Left lobe of liver (tissue), 2 donors: Measurements from ENCODE around the gene ZC2HC1B. TPM values are rescaled to one million over a fixed set of nuclear protein-coding genes. Genes with fewer than 3 reads are reported as not detected.
A peak's percentile ranks its signal among the peaks of the same experiment; 100 is the strongest.
"Not testable (repeated sequence)": the region's sequence is repeated elsewhere in the genome, so short reads cannot be mapped to it uniquely, and the experiment has no call there.

Source experiments
- ATAC-seq: fragments of 200-7000 bp; cut with Tn5 transposase; one replicate; pipeline ENCODE4 v1.9.1; 2020; ENCODE audit warnings: mild to moderate bottlenecking, moderate library complexity
- DNase-seq: peaks from one replicate; pipeline ENCODE4 v3.0.0-alpha.2; 2020; ENCODE audit warnings: low spot score
- total RNA-seq: library from RNA; stranded (reverse); gene quantifications from one replicate; pipeline ENCODE4 v1.2.1, GENCODE V29; 2021
- donor health status: DM: no; HTN: no; CAD: no; lungs with moderate emphysema.
- donor health status: DM: no; HTN: yes; CAD: no.

ZC2HC1B gene, protein sequence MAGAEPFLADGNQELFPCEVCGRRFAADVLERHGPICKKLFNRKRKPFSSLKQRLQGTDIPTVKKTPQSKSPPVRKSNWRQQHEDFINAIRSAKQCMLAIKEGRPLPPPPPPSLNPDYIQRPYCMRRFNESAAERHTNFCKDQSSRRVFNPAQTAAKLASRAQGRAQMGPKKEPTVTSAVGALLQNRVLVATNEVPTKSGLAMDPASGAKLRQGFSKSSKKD
- not detected for total RNA-seq

DNA sequence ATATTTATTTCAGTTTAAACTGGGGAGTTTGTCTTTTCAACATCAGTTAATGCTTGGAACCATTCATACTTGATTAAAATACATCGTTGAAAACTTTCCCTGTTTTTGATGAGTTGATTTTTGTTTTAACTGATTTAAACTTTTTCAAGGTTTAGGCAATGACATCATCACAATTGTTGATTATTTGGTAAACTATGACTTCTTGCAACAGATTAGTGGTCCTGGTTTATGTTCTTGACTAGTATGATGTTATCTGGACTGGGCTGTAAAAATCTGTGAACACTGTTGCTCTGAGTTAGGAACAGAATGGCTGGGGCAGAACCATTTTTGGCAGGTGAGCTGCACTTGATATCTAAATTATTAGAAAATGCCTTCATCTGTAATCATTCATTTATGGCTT, at the start of gene ZC2HC1B:
ZC2HC1B (plus strand) TSS at position 241 of the 400 bp plus-strand sequence; CDS start at position 307, 66 bp downstream.
- ATAC-seq: no peak
- no peak for DNase-seq

DNA sequence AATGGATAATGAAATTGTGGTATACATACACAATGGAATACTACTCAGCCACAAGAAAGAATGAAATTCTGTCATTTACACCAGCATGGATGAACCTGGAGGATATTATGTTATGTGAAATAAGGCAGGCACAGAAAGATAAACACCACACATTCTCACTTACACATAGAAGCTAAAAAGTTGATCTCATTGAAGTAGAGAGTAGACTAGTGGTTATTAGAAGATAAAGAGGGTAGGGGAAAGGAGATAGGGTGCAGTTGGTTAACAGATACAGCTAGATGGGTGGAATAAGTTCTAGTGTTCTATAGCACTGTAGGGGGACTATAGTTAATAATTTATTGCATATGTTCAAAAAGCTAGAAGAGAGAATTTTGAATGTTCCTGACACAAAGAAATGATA, 46.7 kb upstream of the ZC2HC1B start:
- ATAC-seq: no peak

DNA sequence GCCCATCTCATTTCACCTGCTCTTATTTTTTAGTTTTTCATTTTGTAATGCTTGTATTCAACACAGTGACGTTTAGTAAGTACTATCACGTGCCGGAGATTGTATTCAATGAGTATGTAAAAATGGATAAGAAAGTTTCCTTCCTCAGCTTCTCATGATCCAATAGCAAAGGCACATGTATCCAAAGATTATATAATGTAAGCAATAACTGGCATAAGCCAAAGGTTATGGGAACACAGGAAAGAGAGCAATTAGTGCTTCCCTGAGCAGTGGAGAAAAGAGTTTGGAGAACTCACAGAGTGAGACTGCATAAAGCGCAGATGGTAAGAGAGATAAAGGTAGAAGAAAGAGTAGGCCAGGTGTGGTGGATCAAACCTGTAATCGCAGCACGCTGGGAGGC, 42.9 kb upstream of the ZC2HC1B start:
- ATAC-seq: no peak

More for the DNA sequence above, 46.7 kb upstream of the ZC2HC1B start:
- DNase-seq: no peak

DNA sequence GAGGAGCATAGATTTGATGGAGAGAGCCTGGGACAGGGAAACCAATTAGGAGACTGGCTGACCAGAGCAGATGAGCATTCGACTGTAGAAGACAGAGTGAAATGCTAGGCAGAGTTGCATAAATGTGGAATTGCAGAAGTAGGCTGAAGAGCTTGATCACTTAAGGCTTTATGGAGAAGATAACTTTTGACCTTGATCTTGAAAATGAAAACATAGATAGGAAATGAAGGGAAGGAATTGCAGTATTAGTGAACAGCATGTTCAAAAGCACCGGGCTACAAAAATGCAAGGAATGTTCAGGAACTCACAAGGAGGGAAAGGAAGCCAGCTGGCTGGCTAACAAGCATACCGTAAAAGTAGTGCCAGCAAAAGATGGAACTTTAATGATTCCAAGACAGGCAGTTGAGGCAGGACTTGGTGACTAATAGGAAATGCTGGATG, 41.7 kb upstream of the ZC2HC1B start:
- ATAC-seq: no peak
- no peak for DNase-seq

More for the DNA sequence above, 42.9 kb upstream of the ZC2HC1B start:
- DNase-seq: no peak

DNA sequence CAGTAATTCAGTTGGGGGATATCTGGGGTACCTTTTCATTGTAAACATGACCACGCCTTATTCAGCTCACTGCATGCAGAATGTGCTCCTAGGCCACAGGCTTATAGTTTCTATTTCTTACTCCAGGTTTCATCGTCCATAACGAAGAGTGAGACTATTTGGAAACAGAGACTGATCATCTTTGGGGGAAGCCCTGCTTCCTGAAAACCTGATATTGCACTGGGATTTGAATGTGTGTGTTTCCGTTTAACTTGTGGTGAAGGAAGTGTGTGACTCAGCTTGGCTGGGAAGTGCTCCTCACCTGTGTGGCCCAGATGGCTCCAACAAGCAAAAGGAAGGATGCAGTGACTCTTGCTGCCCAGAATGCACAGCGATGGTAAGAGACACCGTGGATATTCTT, 40.7 kb upstream of the ZC2HC1B start:
- no peak for DNase-seq
- ATAC-seq: no peak

DNA sequence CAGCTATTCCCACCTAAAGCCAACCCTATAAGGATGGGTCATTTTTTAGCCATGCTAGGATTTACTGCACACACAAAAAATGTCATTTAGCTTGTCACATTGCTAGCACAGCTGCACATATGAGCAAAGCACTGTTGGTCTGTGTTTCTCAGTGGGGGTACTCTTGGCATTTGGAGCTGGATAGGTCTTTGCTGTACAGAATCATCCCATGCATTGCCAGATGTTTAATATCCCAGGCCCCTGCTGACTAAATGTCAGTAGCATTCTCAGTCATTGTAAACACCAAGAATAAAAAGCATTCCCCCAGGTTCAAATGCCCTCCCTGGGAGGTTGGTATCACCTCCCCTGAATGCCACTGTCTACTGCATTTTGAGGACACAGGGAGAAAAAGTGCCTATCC, 35.7 kb upstream of the ZC2HC1B start:
- ATAC-seq (no peak), DNase-seq (no peak)

DNA sequence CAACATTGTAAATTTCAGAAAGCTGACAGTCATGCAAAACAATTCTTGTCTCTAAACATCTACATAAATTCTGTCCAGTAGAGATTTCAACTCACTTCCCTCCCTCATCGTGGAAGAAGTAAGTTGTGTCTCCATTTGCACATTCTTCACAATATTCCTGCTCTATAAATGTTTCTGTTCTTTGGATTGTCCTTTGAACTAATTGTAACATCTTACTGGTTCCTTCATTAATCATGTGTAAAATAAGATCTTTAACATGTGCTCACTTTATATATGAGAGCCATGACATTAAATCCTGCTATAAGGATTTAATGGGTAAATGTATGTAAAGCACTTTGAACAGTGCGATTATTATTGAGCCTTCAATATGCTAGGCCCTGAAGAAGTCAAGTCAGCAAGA, 28.1 kb upstream of the ZC2HC1B start:
- ATAC-seq: no peak
- DNase-seq: no peak

DNA sequence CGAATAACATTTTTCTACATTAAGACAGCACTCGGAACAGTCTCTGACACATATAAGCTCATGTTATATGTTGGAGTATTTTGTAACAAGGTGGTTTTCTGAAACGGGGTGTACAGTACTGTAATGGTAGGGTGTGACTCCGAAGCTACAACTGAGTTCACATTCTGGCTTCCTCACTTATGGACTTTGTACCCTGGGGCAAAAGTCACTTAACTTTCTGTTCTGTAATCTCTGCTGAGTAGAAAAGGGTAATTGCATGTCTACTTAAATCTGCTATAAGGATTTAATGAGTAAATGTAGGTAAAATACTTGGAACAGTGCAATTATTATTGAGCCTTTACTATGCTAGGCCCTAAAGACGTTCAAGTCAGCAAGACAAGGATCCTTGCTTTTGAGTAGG, 25.9 kb upstream of the ZC2HC1B start:
- ATAC-seq: no peak
- no peak for DNase-seq

GRCh38 chr6:143839196-143839595, 25.1 kb upstream of the ZC2HC1B start:
- ATAC-seq: no peak
- DNase-seq: no peak

DNA sequence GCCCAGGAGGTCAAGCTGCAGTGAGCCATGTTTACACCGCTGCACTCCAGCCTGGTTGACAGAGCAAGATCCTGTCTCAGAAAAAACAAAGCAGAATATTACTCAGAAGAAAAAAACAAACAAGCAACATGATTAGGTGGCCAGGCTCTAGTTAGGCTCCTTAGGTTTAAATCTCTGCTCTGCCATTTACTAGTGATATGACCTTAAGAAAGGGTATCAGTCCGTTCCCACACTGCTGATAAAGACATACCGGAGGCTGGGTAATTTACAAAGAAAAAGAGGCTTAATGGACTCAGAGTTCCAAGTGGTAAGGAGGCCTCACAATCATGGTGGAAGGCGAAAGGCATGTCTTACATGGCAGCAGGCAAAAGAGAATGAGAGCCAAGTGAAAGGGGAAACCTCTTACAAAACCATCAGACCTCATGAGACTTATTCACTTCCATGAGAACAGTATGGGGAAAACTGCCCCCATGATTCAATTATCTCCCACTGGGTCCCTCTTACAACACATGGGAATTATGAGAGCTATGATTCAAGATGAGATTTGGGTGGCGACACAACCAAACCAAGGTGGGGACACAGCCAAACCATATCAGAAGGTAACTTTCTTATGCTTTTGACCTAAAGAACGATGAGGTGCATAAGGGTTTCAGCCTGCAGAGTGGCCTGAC, 23.5 kb upstream of the ZC2HC1B start:
- ATAC-seq: no peak

GRCh38 chr6:143842461-143842901, 21.8 kb upstream of the ZC2HC1B start:
- ATAC-seq (peak; percentile 35), DNase-seq (no peak)

More for the DNA sequence above, 23.5 kb upstream of the ZC2HC1B start:
- DNase-seq: no peak

DNA sequence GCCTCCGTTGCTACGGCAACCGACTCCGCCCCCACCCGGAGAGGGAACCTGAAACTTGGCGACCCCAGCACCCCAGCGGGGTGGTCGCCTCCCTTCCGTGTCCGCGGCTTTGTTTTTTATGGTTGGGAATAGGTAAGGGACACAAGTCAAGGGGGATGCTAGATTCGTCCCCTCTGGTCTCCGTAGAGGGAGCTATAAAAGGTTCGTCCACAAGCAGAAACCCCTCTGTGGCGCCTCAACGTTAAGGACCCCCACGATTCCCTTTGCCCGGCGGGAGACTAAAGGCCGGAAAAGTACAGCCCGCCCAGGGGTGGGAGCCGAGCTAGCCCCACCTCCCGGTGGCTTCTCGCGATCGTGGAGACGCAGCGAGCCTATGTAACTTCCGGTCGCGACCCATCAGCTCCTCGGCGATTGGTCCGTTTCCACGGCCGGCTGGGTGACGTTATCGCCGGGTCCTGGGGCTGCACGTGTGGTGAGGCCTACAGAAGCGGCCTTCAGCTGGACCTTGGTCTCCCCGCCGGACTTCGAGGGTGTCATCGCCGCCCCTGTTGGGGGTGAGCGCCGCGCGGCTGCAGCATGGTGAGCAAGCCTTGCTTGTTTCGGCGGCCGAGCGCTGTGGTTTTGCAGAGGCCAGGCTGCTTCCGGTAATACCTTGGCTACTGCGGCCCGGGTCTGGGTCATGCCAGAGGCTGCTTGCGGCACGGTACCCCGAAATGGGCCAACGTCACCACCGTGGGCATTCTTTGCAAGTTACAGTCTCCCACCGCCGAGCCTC, 21.2 kb upstream of the ZC2HC1B start, which contains the start of gene LTV1:
LTV1 (plus strand) TSS at position 437 of the 775 bp plus-strand sequence; CDS start at position 577, 140 bp downstream.
- ATAC-seq: peak; percentile 99

GRCh38 chr6:143843677-143843999, 20.6 kb upstream of the ZC2HC1B start:
- no peak for ATAC-seq

More for the DNA sequence above, 21.2 kb upstream of the ZC2HC1B start, which contains the start of gene LTV1:
- DNase-seq: peak; percentile 97

GRCh38 chr6:143844006-143844405, 20.3 kb upstream of the ZC2HC1B start:
- no peak for DNase-seq
- no peak for ATAC-seq

More at GRCh38 chr6:143843677-143843999, 20.6 kb upstream of the ZC2HC1B start:
- DNase-seq: no peak

DNA sequence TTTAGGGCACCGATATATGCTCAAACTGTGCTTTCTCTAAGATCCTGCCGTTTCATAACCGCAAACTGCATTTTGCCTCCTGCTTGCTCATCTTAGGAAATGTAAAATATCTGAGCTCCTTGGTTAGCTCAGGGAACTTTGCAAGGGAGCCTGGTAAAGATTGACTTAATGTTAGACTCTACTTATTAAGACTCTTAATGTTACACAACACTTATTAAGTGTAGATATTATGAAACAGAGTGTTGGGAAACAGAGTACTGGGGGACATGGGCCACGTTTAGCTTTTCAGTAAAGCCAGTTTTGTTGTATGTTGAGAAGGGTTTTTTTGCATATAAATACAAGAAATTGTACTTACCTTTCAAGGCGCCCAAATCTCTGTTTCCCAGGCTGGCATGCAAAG, 19.2 kb upstream of the ZC2HC1B start:
- DNase-seq (no peak), ATAC-seq (no peak)

GRCh38 chr6:143851706-143852105, 12.6 kb upstream of the ZC2HC1B start:
- DNase-seq, ATAC-seq: not testable (repeated sequence)

DNA sequence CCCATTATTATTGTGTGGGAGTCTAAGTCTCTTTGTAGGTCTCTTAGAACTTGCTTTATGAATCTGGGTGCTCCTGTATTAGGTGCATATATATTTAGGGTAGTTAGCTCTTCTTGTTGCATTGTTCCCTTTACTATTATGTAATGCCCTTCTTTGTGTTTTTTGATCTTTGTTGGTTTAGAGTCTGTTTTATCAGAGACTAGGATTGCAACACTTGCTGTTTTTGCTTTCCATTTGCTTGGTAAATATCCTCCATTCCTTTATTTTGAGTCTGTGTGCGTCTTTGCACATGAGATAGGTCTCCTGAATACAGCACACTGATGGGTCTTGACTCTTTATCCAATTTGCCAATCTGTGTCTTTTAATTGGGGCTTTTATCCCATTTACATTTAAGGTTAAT, 9.2 kb upstream of the ZC2HC1B start:
- DNase-seq, ATAC-seq: not testable (repeated sequence)

DNA sequence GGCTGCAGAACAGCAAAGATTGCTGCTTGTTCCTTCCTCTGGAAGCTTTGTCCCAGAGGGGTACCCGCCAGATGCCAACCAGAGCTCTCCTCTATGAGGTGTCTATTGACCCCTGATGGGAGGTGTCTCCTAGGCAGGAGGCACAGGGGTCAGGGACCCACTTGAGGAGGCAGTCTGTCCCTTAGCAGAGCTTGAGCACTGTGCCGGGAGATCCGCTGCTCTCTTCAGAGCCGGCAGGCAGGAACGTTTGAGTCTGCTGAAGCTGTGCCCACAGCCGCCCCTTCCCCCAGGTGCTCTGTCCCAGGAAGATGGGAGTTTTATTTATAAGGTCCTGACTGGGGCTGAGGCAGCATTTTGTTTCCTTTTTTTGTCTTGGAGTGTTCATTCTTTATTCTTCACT, 7.5 kb upstream of the ZC2HC1B start:
- not testable (repeated sequence) for DNase-seq, ATAC-seq

DNA sequence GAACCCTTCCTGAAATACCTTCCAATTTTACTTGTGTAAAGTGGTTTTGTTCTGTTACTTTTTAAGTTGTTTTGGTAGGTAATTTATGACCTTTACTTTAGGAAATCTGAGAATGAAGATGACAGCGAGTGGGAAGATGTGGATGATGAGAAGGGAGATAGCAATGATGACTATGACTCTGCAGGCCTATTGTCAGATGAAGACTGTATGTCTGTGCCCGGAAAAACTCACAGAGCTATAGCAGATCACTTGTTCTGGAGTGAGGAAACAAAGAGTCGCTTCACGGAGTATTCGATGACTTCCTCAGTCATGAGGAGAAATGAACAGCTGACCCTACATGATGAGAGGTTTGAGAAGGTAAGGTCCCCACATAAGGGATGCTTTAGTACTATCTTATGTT, 6.6 kb upstream of the ZC2HC1B start:
- DNase-seq: no peak
- ATAC-seq: no peak

DNA sequence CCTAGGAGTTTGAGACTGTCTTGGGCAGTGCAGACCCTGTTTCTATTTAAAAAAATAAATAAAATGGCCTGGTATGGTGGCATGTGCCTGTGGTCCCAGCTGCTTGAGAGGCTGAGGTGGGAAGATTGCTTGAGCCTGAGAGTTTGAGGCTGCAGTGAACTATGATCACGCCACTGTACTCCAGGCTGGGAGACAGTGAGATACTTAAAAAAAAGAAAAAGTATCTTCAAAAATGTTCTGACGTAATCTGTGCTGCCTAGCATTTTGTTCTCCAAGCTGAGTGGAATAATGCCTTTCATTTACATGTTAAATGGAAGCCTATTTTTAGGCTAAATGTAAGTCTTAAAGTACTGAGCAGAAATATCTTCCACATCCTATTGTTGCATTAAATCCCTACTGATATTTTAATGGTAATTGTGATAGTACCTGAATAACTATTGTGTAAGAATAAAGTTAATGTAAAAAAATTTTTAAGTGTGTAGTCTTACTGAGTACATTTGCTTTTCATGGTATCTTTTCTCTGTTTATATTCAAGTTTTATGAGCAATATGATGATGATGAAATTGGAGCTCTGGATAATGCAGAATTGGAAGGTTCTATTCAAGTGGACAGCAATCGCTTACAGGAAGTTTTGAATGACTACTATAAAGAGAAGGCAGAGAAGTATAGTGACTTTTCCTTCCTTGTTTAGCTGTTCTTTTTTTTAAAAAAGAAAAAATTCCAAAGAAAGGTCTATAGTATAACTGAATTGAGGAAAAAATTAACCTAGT, 4.2 kb upstream of the ZC2HC1B start:
- ATAC-seq (no peak), DNase-seq (no peak)

- ATAC-seq: no peak
- DNase-seq: no peak
Observed at GRCh38 chr6:143863771-143864170, 503 bp upstream of the ZC2HC1B start.
